K562 (cell line): ENCODE measurements around the gene XRN2.

ENCODE experiments used
- CREB5 ChIP-seq: fragments of 250-450 bp; sonication (Bioruptor Pico); IDR thresholded peaks from 2 replicates; pipeline ENCODE4 v1.5.0; 2020; ENCODE audit warnings: mild to moderate bottlenecking
- HNRNPL ChIP-seq: fragments of 200-400 bp; formaldehyde crosslinking; IDR thresholded peaks from 2 replicates; pipeline ENCODE4 v1.6.1; 2017; ENCODE audit warnings: low read depth, mild to moderate bottlenecking, low read length
- SREBF1 ChIP-seq: fragments of 150-350 bp; IDR thresholded peaks from 2 replicates; pipeline ENCODE4 v1.6.1; 2014; ENCODE audit warnings: antibody characterized with exemption, low read depth, low read length, borderline replicate concordance
- SRSF9 ChIP-seq: fragments of 200-400 bp; formaldehyde crosslinking; IDR thresholded peaks from 2 replicates; pipeline ENCODE4 v1.6.1; 2017; ENCODE audit warnings: low read depth, low read length, borderline replicate concordance
- U2AF2 ChIP-seq: fragments of 200-400 bp; formaldehyde crosslinking; optimal IDR thresholded peaks from 2 replicates; pipeline ENCODE3; 2017; ENCODE audit warnings: low read depth, mild to moderate bottlenecking, low read length
- YY1 ChIP-seq, 3 experiments: IDR thresholded peaks; 2 replicates each; pipeline ENCODE4 v1.6.1; 2011; ENCODE audit warnings: low read length in 2 of 3, mild to moderate bottlenecking in 2 of 3, moderate library complexity in 2 of 3, borderline replicate concordance in 1 of 3, control low read depth in 1 of 3, low read depth in 1 of 3; ENCODE audit not compliant: insufficient read depth in 3 of 3, insufficient replicate concordance in 2 of 3, control insufficient read depth in 1 of 3, insufficient read length in 1 of 3; ENCODE audit errors: extremely low read depth in 1 of 3
- TF ChIP-seq, protein P1 (sequence below), 3 experiments: IDR thresholded peaks in 2 of 3; conservative IDR thresholded peaks in 1 of 3; 2 replicates each; pipeline ENCODE4 v1.5.1; 2011 to 2012; ENCODE audit warnings: low read length in 3 of 3, mild to moderate bottlenecking in 3 of 3, control low read depth in 2 of 3, improper control_type of control experiment in 1 of 3, inconsistent platforms in 1 of 3, low read depth in 1 of 3, mixed read lengths in 1 of 3, moderate library complexity in 1 of 3; ENCODE audit not compliant: insufficient read depth in 2 of 3

DNA sequence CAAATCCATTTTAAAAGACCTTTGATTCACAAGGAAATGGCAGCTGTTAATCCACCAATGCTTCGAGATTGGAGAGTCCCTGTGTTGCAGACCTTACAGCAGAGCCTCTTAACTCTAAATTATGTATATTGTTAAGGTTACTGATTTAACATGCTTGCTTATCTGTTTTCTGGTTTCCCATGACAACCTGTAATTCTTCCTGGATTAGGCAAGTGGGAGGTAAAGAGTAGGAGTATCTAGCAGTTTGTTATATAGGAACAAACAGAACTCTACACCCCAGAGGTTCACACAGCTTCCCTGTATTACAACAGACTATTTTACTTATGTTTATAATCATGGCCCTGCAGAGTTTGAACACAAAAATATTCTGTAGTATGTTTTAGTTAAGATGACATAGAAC lies 54.7 kb downstream of the XRN2 start:
- no peak for TF ChIP-seq SRSF9
- no peak for TF ChIP-seq HNRNPL
- no peak for TF ChIP-seq U2AF2
- TF ChIP-seq, protein P1, sequence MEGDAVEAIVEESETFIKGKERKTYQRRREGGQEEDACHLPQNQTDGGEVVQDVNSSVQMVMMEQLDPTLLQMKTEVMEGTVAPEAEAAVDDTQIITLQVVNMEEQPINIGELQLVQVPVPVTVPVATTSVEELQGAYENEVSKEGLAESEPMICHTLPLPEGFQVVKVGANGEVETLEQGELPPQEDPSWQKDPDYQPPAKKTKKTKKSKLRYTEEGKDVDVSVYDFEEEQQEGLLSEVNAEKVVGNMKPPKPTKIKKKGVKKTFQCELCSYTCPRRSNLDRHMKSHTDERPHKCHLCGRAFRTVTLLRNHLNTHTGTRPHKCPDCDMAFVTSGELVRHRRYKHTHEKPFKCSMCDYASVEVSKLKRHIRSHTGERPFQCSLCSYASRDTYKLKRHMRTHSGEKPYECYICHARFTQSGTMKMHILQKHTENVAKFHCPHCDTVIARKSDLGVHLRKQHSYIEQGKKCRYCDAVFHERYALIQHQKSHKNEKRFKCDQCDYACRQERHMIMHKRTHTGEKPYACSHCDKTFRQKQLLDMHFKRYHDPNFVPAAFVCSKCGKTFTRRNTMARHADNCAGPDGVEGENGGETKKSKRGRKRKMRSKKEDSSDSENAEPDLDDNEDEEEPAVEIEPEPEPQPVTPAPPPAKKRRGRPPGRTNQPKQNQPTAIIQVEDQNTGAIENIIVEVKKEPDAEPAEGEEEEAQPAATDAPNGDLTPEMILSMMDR (IDR thresholded peaks at IDR 0.05 in 2 of 3, conservative IDR thresholded peaks at IDR 0.05 in 1 of 3; ENCODE audit: insufficient read depth in 2 of 3, low read depth in 1 of 3, low read length in 3 of 3) = no peak
- TF ChIP-seq SREBF1 = no peak
- no peak for TF ChIP-seq CREB5 (CRISPR knock-in tag)
- no peak for TF ChIP-seq YY1 (IDR thresholded peaks at IDR 0.05; ENCODE audit: borderline replicate concordance in 1 of 3, control insufficient read depth in 1 of 3, extremely low read depth in 1 of 3, insufficient read depth in 3 of 3, insufficient read length in 1 of 3, insufficient replicate concordance in 2 of 3, low read depth in 1 of 3, low read length in 2 of 3)
